WTC11 (cell line): ENCODE measurements around the gene GPR61. TPM values are rescaled to one million over a fixed set of nuclear protein-coding genes. Genes with fewer than 3 reads are reported as not detected.

Source experiments
- ATAC-seq: fragments of 200-7000 bp; cut with Tn5 transposase; 2 replicates; pipeline ENCODE4 v1.10.0; 2021; ENCODE audit warnings: mild to moderate bottlenecking, moderate library complexity
- CTCF ChIA-PET: fragments of 300-600 bp; sonication (Branson Sonifier 250); formaldehyde crosslinking; loops from one replicate; lab custom pipeline; 2021; ENCODE audit warnings: antibody characterized with exemption; lab: Charles Lee
- POLR2A ChIA-PET: fragments of 350-600 bp; sonication (Branson Sonifier 250); formaldehyde crosslinking; loops from one replicate; lab custom pipeline; 2021; ENCODE audit warnings: antibody characterized with exemption; lab: Charles Lee
- DNase-seq: peaks from one replicate; pipeline ENCODE4 v3.0.0; 2021; ENCODE audit warnings: low spot score
- H3K27ac Mint-ChIP-seq: 2 replicates; pipeline ENCODE4 v1.8.0; 2021; ENCODE audit warnings: mixed read lengths
- H3K27me3 Mint-ChIP-seq: 2 replicates; pipeline ENCODE4 v1.8.0; 2021; ENCODE audit warnings: low read depth, mild to moderate bottlenecking, moderate library complexity, mixed read lengths
- H3K36me3 Mint-ChIP-seq: 2 replicates; pipeline ENCODE4 v1.8.0; 2021; ENCODE audit warnings: mixed read lengths
- H3K4me1 Mint-ChIP-seq: 2 replicates; pipeline ENCODE4 v1.8.0; 2022; ENCODE audit warnings: mixed read lengths
- H3K4me3 Mint-ChIP-seq: 2 replicates; pipeline ENCODE4 v1.8.0; 2021; ENCODE audit warnings: mild to moderate bottlenecking, moderate library complexity, mixed read lengths
- H3K9me3 Mint-ChIP-seq: 2 replicates; pipeline ENCODE4 v1.8.0; 2021; ENCODE audit warnings: mixed read lengths
- ELF4 ChIP-seq: sonication (generic); formaldehyde crosslinking; IDR thresholded peaks from 2 replicates; pipeline ENCODE4 v1.8.1; 2022; ENCODE audit warnings: low read depth, mild to moderate bottlenecking, moderate library complexity, missing genetic modification reagents
- EMX1 ChIP-seq: fragments of 250-450 bp; sonication (Bioruptor Pico); IDR thresholded peaks from 2 replicates; pipeline ENCODE4 v1.8.0; 2021; ENCODE audit warnings: mild to moderate bottlenecking
- ESRRA ChIP-seq: sonication (generic); formaldehyde crosslinking; IDR thresholded peaks from 2 replicates; pipeline ENCODE4 v1.8.1; 2022; ENCODE audit warnings: mild to moderate bottlenecking, missing genetic modification reagents, borderline replicate concordance
- GABPB1 ChIP-seq: sonication (generic); formaldehyde crosslinking; IDR thresholded peaks from 2 replicates; pipeline ENCODE4 v1.8.1; 2023; ENCODE audit warnings: mild to moderate bottlenecking, missing genetic modification reagents
- HMGA2 ChIP-seq: fragments of 250-450 bp; sonication (Bioruptor Pico); IDR thresholded peaks from 2 replicates; pipeline ENCODE4 v1.4.0; 2021; ENCODE audit warnings: mild to moderate bottlenecking, moderate library complexity
- JUN ChIP-seq: sonication (generic); formaldehyde crosslinking; IDR thresholded peaks from 2 replicates; pipeline ENCODE4 v1.8.0; 2023; ENCODE audit warnings: mild to moderate bottlenecking, missing genetic modification reagents
- MYBL2 ChIP-seq: sonication (generic); formaldehyde crosslinking; IDR thresholded peaks from 2 replicates; pipeline ENCODE4 v1.8.1; 2023; ENCODE audit warnings: mild to moderate bottlenecking, moderate library complexity, missing genetic modification reagents
- NR2C2 ChIP-seq: sonication (generic); formaldehyde crosslinking; IDR thresholded peaks from 2 replicates; pipeline ENCODE4 v1.8.0; 2022; ENCODE audit warnings: mild to moderate bottlenecking, missing genetic modification reagents
- RELA ChIP-seq: sonication (generic); formaldehyde crosslinking; IDR thresholded peaks from 2 replicates; pipeline ENCODE4 v1.8.1; 2022; ENCODE audit warnings: missing genetic modification reagents, mild to moderate bottlenecking, borderline replicate concordance
- SP1 ChIP-seq: sonication (generic); formaldehyde crosslinking; conservative IDR thresholded peaks from 2 replicates; pipeline ENCODE4 v1.8.1; 2022; ENCODE audit warnings: missing genetic modification reagents
- TCF7 ChIP-seq: sonication (generic); formaldehyde crosslinking; IDR thresholded peaks from 2 replicates; pipeline ENCODE4 v1.8.0; 2022; ENCODE audit warnings: mild to moderate bottlenecking, low read depth, missing genetic modification reagents, moderate library complexity
- TEAD4 ChIP-seq: sonication (generic); formaldehyde crosslinking; IDR thresholded peaks from 2 replicates; pipeline ENCODE4 v1.8.0; 2022; ENCODE audit warnings: mild to moderate bottlenecking, missing genetic modification reagents
- ZNF396 ChIP-seq: fragments of 250-450 bp; sonication (Bioruptor Pico); IDR thresholded peaks from 2 replicates; pipeline ENCODE4 v1.8.0; 2021; ENCODE audit warnings: mild to moderate bottlenecking, moderate library complexity, borderline replicate concordance
- total RNA-seq: library from RNA; stranded (reverse); gene quantifications from 3 replicates; pipeline ENCODE4 v1.2.3, GENCODE V29; 2021
- TF ChIP-seq, protein P1 (sequence below): sonication (generic); formaldehyde crosslinking; IDR thresholded peaks from 2 replicates; pipeline ENCODE4 v1.8.1; 2023; ENCODE audit warnings: mild to moderate bottlenecking, moderate library complexity, missing genetic modification reagents
- TF ChIP-seq, protein P2 (sequence below): sonication (generic); formaldehyde crosslinking; IDR thresholded peaks from 2 replicates; pipeline ENCODE4 v1.8.0; 2022; ENCODE audit warnings: mild to moderate bottlenecking, missing genetic modification reagents
- TF ChIP-seq, protein P3 (sequence below): sonication (generic); formaldehyde crosslinking; IDR thresholded peaks from 2 replicates; pipeline ENCODE4 v1.8.1; 2022; ENCODE audit warnings: mild to moderate bottlenecking, moderate library complexity, missing genetic modification reagents
- TF ChIP-seq, protein P4 (sequence below): sonication (generic); formaldehyde crosslinking; IDR thresholded peaks from 2 replicates; pipeline ENCODE4 v1.8.1; 2022; ENCODE audit warnings: mild to moderate bottlenecking, missing genetic modification reagents, moderate library complexity, borderline replicate concordance
- TF ChIP-seq, protein P5 (sequence below): sonication (generic); formaldehyde crosslinking; IDR thresholded peaks from 2 replicates; pipeline ENCODE4 v1.8.0; 2023; ENCODE audit warnings: mild to moderate bottlenecking, missing genetic modification reagents
- TF ChIP-seq, protein P6 (sequence below): sonication (generic); formaldehyde crosslinking; IDR thresholded peaks from 2 replicates; pipeline ENCODE4 v1.8.1; 2023; ENCODE audit warnings: mild to moderate bottlenecking, missing genetic modification reagents
- TF ChIP-seq, protein P7 (sequence below): fragments of 250-450 bp; sonication (Bioruptor Pico); IDR thresholded peaks from 2 replicates; pipeline ENCODE4 v1.8.0; 2021; ENCODE audit warnings: mild to moderate bottlenecking

GPR61 gene
- total RNA-seq, 1 experiment from 2014 or later = 0.42 TPM

DNA sequence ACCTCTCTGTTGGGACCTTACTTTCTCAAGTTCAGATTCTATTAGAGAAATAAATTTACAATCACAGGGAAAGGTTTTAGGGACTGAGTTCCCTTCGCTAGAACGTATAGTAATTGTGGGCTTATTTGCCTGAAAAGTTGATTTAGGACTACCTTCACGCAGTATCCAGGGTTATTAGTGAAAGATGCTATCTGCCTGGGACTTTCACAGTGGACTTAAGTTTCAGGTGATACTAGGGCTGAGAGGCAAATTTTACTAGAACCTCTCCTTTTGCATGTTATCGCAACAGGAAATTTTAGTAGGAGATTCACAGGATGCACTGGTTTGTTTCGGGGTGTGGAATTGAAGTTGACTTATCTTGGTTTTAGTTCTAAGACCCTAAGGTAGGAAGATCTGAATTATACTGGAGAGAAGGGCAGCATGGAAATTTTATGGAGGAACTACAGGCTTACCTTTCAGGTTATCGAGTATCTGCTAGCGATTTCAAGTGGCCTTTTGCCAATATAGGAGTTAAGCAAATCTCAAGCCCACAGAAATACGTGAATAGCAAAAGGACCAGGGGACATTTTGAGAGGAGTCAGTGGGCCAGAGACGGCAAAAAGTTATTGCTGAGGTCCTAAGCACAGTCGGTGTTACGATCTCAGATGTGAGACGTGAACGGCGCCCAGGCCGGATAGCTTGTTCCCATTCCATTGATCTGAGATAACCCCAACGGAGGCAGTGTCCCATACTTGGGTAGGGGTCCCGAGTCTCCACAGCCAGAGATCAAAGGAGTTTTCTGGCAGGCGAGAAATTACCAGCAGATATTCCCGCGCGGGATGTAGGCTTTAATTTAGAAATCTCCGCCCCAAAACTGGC lies 8.0 kb downstream of the GPR61 start:
- DNase-seq = no peak
- CTCF ChIA-PET = interaction anchor here (0.7 to 8.2 kb wide), 25 partner anchors 8 to 482 kb away, joined by 3 to 129 read pairs (median 6); partner anchors contain the start of genes AHCYL1, AMPD2, CYB561D1 and GNAT2
- Mint-ChIP-seq H3K9me3 (no peaks in the 10 kb centered on the region), H3K36me3 (no peaks in the 10 kb centered on the region), H3K4me3 (peak overlapping the region; percentile 85), H3K27me3 (no peaks in the 10 kb centered on the region; the same call in 1 of the 2 replicates), H3K27ac (peak overlapping the region; percentile 94), H3K4me1 (peaks cover 28% of the 10 kb centered on the region)
- ATAC-seq = 0 out of 2 replicates have a peak, but pooled peaks have one; percentile 3
- POLR2A ChIA-PET = interaction anchor here (0.6 to 2.3 kb wide), 14 partner anchors 10 to 437 kb away, joined by 3 to 13 read pairs (median 5); partner anchors contain the start of genes AHCYL1, AMPD2, CYB561D1 and GNAT2
- TF ChIP-seq RELA (CRISPR knock-in tag) = no peak

DNA sequence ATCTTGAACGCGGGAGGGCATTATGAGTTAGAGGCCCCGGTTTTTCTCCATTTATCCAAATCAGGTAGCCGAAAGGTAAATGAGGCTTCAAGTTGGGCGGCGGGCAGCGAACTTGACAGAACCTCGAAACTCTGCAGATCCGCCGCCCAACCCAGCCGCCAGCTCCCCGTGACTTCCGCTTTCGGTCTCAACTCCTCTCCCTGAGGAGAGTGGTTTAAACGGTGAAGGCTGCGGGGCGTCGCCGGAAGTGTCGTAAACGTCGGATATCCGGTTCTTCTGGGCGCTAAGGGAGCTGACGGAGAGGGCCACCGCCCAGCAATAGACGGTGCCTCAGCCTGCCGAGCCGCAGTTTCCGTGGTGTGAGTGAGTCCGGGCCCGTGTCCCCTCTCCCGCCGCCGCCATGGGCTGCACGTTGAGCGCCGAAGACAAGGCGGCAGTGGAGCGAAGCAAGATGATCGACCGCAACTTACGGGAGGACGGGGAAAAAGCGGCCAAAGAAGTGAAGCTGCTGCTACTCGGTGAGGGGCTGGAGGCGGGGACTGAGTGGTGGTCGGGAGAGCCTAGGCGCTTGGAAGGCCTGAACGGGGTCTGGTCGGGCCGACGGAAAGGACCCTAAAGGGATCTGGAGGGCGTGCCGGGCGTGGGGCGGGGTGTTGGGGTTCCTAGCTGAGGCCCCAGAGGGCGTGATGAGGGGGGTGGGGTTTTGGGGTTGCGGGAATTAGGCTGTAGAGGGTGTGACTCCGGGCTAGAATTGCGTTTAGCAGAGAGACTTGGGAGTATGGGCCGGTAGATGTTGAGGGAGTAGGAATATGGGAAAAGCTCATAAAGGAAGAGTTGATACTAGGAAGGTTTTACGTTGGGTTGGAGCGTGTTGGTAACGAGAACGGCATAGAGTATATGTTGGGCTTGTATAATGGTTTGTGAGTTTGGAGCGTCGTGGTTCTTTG lies 8.9 kb downstream of the GPR61 start, which contains the start of gene GNAI3:
TSS of gene GNAI3 (plus strand) at position 295 of the 947 bp plus-strand sequence. CDS start at position 401, 106 bp downstream.
- ChIA-PET POLR2A (interaction anchor here (0.6 to 2.3 kb wide), 20 partner anchors 10 to 436 kb away, joined by 3 to 13 read pairs (median 4); partner anchors contain the start of genes AHCYL1, AMPD2, CYB561D1 and GNAT2), CTCF (interaction anchor here (0.6 to 2.4 kb wide), 25 partner anchors 9 to 481 kb away, joined by 3 to 36 read pairs (median 4); partner anchors contain the start of genes AHCYL1, AMPD2, CYB561D1 and GNAT2)
- Mint-ChIP-seq H3K36me3 (no peaks in the 10 kb centered on the region), H3K4me1 (peaks cover 25% of the 10 kb centered on the region), H3K4me3 (peak within 1 kb of the TSS; percentile 85), H3K27ac (peak within 1 kb of the TSS; percentile 94), H3K27me3 (no peaks in the 10 kb centered on the region; the same call in 1 of the 2 replicates), H3K9me3 (no peaks in the 10 kb centered on the region)
- peak; percentile 94 for DNase-seq
- ATAC-seq = peak; percentile 88
- TF ChIP-seq MYBL2 (CRISPR knock-in tag) (peak; percentile 76), SP1 (CRISPR knock-in tag) (peak; percentile 85), TCF7 (CRISPR knock-in tag) (no peak), ESRRA (CRISPR knock-in tag) (no peak), TEAD4 (CRISPR knock-in tag) (no peak), EMX1 (no peak), ZNF396 (CRISPR knock-in tag) (no peak), NR2C2 (CRISPR knock-in tag) (no peak), GABPB1 (peak; percentile 74), HMGA2 (CRISPR knock-in tag) (0 out of 2 replicates have a peak, but pooled peaks have one; percentile 14), ELF4 (CRISPR knock-in tag) (no peak), JUN (CRISPR knock-in tag) (no peak)
- TF ChIP-seq, protein P1, sequence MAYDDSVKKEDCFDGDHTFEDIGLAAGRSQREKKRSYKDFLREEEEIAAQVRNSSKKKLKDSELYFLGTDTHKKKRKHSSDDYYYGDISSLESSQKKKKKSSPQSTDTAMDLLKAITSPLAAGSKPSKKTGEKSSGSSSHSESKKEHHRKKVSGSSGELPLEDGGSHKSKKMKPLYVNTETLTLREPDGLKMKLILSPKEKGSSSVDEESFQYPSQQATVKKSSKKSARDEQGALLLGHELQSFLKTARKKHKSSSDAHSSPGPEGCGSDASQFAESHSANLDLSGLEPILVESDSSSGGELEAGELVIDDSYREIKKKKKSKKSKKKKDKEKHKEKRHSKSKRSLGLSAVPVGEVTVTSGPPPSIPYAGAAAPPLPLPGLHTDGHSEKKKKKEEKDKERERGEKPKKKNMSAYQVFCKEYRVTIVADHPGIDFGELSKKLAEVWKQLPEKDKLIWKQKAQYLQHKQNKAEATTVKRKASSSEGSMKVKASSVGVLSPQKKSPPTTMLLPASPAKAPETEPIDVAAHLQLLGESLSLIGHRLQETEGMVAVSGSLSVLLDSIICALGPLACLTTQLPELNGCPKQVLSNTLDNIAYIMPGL (CRISPR knock-in tag) = peak; percentile 39; the same call in 1 of the 2 replicates
- TF ChIP-seq, protein P2, sequence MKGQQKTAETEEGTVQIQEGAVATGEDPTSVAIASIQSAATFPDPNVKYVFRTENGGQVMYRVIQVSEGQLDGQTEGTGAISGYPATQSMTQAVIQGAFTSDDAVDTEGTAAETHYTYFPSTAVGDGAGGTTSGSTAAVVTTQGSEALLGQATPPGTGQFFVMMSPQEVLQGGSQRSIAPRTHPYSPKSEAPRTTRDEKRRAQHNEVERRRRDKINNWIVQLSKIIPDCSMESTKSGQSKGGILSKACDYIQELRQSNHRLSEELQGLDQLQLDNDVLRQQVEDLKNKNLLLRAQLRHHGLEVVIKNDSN (CRISPR knock-in tag) = peak; percentile 75
- TF ChIP-seq, protein P3, sequence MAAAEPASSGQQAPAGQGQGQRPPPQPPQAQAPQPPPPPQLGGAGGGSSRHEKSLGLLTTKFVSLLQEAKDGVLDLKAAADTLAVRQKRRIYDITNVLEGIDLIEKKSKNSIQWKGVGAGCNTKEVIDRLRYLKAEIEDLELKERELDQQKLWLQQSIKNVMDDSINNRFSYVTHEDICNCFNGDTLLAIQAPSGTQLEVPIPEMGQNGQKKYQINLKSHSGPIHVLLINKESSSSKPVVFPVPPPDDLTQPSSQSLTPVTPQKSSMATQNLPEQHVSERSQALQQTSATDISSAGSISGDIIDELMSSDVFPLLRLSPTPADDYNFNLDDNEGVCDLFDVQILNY (CRISPR knock-in tag) = no peak
- TF ChIP-seq, protein P4, sequence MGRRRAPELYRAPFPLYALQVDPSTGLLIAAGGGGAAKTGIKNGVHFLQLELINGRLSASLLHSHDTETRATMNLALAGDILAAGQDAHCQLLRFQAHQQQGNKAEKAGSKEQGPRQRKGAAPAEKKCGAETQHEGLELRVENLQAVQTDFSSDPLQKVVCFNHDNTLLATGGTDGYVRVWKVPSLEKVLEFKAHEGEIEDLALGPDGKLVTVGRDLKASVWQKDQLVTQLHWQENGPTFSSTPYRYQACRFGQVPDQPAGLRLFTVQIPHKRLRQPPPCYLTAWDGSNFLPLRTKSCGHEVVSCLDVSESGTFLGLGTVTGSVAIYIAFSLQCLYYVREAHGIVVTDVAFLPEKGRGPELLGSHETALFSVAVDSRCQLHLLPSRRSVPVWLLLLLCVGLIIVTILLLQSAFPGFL (CRISPR knock-in tag) = no peak
- TF ChIP-seq, protein P5, sequence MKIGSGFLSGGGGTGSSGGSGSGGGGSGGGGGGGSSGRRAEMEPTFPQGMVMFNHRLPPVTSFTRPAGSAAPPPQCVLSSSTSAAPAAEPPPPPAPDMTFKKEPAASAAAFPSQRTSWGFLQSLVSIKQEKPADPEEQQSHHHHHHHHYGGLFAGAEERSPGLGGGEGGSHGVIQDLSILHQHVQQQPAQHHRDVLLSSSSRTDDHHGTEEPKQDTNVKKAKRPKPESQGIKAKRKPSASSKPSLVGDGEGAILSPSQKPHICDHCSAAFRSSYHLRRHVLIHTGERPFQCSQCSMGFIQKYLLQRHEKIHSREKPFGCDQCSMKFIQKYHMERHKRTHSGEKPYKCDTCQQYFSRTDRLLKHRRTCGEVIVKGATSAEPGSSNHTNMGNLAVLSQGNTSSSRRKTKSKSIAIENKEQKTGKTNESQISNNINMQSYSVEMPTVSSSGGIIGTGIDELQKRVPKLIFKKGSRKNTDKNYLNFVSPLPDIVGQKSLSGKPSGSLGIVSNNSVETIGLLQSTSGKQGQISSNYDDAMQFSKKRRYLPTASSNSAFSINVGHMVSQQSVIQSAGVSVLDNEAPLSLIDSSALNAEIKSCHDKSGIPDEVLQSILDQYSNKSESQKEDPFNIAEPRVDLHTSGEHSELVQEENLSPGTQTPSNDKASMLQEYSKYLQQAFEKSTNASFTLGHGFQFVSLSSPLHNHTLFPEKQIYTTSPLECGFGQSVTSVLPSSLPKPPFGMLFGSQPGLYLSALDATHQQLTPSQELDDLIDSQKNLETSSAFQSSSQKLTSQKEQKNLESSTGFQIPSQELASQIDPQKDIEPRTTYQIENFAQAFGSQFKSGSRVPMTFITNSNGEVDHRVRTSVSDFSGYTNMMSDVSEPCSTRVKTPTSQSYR (CRISPR knock-in tag) = peak; percentile 36; the same call in 1 of the 2 replicates
- TF ChIP-seq, protein P6, sequence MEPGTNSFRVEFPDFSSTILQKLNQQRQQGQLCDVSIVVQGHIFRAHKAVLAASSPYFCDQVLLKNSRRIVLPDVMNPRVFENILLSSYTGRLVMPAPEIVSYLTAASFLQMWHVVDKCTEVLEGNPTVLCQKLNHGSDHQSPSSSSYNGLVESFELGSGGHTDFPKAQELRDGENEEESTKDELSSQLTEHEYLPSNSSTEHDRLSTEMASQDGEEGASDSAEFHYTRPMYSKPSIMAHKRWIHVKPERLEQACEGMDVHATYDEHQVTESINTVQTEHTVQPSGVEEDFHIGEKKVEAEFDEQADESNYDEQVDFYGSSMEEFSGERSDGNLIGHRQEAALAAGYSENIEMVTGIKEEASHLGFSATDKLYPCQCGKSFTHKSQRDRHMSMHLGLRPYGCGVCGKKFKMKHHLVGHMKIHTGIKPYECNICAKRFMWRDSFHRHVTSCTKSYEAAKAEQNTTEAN (CRISPR knock-in tag) = peak; percentile 72; the same call in 1 of the 2 replicates
- TF ChIP-seq, protein P7, sequence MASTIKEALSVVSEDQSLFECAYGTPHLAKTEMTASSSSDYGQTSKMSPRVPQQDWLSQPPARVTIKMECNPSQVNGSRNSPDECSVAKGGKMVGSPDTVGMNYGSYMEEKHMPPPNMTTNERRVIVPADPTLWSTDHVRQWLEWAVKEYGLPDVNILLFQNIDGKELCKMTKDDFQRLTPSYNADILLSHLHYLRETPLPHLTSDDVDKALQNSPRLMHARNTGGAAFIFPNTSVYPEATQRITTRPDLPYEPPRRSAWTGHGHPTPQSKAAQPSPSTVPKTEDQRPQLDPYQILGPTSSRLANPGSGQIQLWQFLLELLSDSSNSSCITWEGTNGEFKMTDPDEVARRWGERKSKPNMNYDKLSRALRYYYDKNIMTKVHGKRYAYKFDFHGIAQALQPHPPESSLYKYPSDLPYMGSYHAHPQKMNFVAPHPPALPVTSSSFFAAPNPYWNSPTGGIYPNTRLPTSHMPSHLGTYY (CRISPR knock-in tag) = no peak
